ENCODE measurements around the gene ORAI1.
"Not testable (repeated sequence)": the region's sequence is repeated elsewhere in the genome, so short reads cannot be mapped to it uniquely, and the experiment has no call there.

ORAI1 gene

DNA sequence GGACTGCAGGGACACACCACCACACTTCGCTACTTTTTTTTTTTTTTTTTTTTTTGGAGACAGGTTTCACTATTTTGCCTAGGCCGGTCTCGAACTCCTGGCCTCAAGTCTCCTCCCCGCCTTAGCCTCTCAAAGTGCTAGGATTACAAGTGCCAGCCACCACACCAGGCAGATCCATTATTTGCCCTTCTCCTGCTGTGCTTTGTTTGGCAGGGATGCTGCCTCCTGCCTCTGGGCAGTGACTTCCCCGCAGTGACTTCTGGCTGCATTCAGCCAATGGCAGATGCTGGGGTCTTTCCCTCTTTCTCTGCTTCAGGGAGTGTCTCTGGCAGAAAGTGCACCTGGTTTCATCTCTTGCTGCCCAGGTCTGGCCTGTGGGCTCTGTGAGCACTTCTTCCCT lies 49.9 kb downstream of the ORAI1 start:
- no peak overlapping the region for H3K4me3 ChIP-seq (ENCODE audit: low read depth, low read length)
- no peak for TF ChIP-seq CTCF (IDR thresholded peaks at IDR 0.05; ENCODE audit: low read depth, low read length)

- H3K4me3 ChIP-seq (ENCODE audit: low read depth, low read length) = no peak overlapping the region
- no peak for TF ChIP-seq CTCF (IDR thresholded peaks at IDR 0.05; ENCODE audit: low read depth, low read length)
Measured at GRCh38 chr12:121678305-121678704, 52.0 kb downstream of the ORAI1 start.

DNA sequence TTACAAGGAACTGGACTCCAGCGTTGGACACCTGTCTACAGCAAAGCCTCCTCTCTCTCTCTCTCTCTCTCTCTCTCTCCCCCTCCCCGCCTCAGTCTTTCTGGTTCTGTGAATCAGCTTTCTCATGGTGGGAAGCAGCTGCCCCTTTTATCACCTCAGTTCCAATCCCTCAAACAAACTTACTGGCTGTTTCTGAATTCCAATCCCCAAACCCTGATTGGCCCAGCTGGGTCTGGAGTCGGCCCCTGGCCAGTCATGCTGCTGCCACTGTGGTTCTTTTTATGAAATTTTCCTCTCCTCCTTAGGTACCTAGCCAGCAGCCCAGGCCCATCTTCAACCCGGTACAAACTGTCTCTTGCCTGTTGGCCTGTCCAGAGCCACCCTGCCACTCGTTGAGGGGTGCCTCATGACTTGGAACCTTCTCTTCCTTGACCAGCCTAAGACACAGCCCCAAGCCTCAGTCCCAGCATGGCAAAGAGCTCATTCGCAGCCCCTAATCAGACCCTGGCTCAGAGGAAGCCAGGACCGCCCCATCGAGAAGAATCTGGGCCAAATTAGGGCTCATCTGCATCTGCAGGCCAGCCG lies 52.5 kb downstream of the ORAI1 start:
- no peak for TF ChIP-seq CTCF (IDR thresholded peaks at IDR 0.05; ENCODE audit: low read depth, low read length)
- no peak overlapping the region for H3K4me3 ChIP-seq (ENCODE audit: low read depth, low read length)

- not testable (repeated sequence) for H3K4me3 ChIP-seq (ENCODE audit: low read depth, low read length)
Measured at GRCh38 chr12:121679661-121680197, 53.4 kb downstream of the ORAI1 start.

GRCh38 chr12:121688966-121689365 lies 62.6 kb downstream of the ORAI1 start:
- TF ChIP-seq CTCF (IDR thresholded peaks at IDR 0.05; ENCODE audit: low read depth, low read length) = no peak
- no peak overlapping the region for H3K4me3 ChIP-seq (ENCODE audit: low read depth, low read length)

- no peak for TF ChIP-seq CTCF (IDR thresholded peaks at IDR 0.05; ENCODE audit: low read depth, low read length)
- H3K4me3 ChIP-seq (ENCODE audit: low read depth, low read length) = no peak overlapping the region
Measured at GRCh38 chr12:121689430-121689829, 63.1 kb downstream of the ORAI1 start.

Data from WI38 (cell line).